ENCODE data around the gene GIPR. TPM values are rescaled to one million over a fixed set of nuclear protein-coding genes. Genes with fewer than 3 reads are reported as not detected.

The GIPR gene
- total and polyA plus RNA-seq, 2 of the 13 experiments (the other 11 are each of a cell fraction or from before 2014, with no cell fraction given) = 0.15 to 1.2 TPM

DNA sequence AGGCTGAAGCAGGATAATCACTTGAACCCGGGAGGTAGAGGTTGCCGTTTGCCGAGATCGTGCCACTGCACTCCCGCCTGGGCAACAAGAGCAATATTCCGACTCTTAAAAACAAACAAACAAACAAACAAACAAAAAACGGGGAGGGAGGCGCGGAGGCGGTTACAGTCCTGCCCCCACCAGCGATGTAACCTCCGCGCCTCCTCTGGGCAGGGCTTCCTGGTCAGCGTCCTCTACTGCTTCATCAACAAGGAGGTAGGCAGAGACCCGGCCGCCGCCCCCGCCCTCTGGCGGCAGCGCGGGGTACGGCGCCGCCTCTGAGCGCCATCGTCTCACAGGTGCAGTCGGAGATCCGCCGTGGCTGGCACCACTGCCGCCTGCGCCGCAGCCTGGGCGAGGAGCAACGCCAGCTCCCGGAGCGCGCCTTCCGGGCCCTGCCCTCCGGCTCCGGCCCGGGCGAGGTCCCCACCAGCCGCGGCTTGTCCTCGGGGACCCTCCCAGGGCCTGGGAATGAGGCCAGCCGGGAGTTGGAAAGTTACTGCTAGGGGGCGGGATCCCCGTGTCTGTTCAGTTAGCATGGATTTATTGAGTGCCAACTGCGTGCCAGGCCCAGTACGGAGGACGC lies 13.5 kb downstream of the GIPR start (continued):
- TF ChIP-seq RXRB (CRISPR knock-in tag; IDR thresholded peaks at IDR 0.05; ENCODE audit: borderline replicate concordance) (0 out of 2 replicates have a peak, but pooled peaks have one; percentile 41), SMC3 (IDR thresholded peaks at IDR 0.05; ENCODE audit: low read length) (peak; percentile 42; the same call in 1 of the 2 replicates), GATAD2A (CRISPR knock-in tag; IDR thresholded peaks at IDR 0.05) (peak; percentile 23; the same call in 1 of the 2 replicates), PHF8 (CRISPR knock-in tag; IDR thresholded peaks at IDR 0.05) (peak; percentile 52), TBL1XR1 (IDR thresholded peaks at IDR 0.05; ENCODE audit: borderline replicate concordance, low read length, partially characterized antibody) (peak; percentile 31), CEBPB (IDR thresholded peaks at IDR 0.05; ENCODE audit: borderline replicate concordance, low read depth, low read length) (no peak), ETV5 (CRISPR knock-in tag; IDR thresholded peaks at IDR 0.05; ENCODE audit: borderline replicate concordance) (peak; percentile 55), HDAC1 (CRISPR knock-in tag; IDR thresholded peaks at IDR 0.05) (peak; percentile 67), EHMT2 (IDR thresholded peaks at IDR 0.05; ENCODE audit: borderline replicate concordance, low read depth, low read length) (no peak), ZNF598 (CRISPR knock-in tag; IDR thresholded peaks at IDR 0.05; ENCODE audit: borderline replicate concordance) (no peak), ZNF589 (CRISPR knock-in tag; conservative IDR thresholded peaks at IDR 0.05) (0 out of 2 replicates have a peak, but pooled peaks have one; percentile 22), ZSCAN30 (CRISPR knock-in tag; IDR thresholded peaks at IDR 0.05) (no peak), MBD4 (IDR thresholded peaks at IDR 0.05; ENCODE audit: borderline replicate concordance, low read length) (no peak), ZNF772 (CRISPR knock-in tag; IDR thresholded peaks at IDR 0.05) (peak; percentile 72), IKZF4 (CRISPR knock-in tag; IDR thresholded peaks at IDR 0.05; ENCODE audit: borderline replicate concordance, low read depth, not compliant biosample characterization) (peak; percentile 28), ZNF317 (CRISPR knock-in tag; IDR thresholded peaks at IDR 0.05) (peak; percentile 73; the same call in 1 of the 2 replicates), TCF7 (IDR thresholded peaks at IDR 0.05; ENCODE audit: low read depth) (no peak), ZSCAN9 (CRISPR knock-in tag; IDR thresholded peaks at IDR 0.05; ENCODE audit: borderline replicate concordance) (no peak), ZNF83 (CRISPR knock-in tag; IDR thresholded peaks at IDR 0.05; ENCODE audit: borderline replicate concordance) (no peak), NFATC3 (CRISPR knock-in tag; IDR thresholded peaks at IDR 0.05) (no peak), ZNF205 (CRISPR knock-in tag; IDR thresholded peaks at IDR 0.05) (peak; percentile 100)
- TF ChIP-seq, protein P1, sequence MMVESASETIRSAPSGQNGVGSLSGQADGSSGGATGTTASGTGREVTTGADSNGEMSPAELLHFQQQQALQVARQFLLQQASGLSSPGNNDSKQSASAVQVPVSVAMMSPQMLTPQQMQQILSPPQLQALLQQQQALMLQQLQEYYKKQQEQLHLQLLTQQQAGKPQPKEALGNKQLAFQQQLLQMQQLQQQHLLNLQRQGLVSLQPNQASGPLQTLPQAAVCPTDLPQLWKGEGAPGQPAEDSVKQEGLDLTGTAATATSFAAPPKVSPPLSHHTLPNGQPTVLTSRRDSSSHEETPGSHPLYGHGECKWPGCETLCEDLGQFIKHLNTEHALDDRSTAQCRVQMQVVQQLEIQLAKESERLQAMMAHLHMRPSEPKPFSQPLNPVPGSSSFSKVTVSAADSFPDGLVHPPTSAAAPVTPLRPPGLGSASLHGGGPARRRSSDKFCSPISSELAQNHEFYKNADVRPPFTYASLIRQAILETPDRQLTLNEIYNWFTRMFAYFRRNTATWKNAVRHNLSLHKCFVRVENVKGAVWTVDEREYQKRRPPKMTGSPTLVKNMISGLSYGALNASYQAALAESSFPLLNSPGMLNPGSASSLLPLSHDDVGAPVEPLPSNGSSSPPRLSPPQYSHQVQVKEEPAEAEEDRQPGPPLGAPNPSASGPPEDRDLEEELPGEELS (CRISPR knock-in tag; IDR thresholded peaks at IDR 0.05) = peak; percentile 72
- TF ChIP-seq, protein P2, sequence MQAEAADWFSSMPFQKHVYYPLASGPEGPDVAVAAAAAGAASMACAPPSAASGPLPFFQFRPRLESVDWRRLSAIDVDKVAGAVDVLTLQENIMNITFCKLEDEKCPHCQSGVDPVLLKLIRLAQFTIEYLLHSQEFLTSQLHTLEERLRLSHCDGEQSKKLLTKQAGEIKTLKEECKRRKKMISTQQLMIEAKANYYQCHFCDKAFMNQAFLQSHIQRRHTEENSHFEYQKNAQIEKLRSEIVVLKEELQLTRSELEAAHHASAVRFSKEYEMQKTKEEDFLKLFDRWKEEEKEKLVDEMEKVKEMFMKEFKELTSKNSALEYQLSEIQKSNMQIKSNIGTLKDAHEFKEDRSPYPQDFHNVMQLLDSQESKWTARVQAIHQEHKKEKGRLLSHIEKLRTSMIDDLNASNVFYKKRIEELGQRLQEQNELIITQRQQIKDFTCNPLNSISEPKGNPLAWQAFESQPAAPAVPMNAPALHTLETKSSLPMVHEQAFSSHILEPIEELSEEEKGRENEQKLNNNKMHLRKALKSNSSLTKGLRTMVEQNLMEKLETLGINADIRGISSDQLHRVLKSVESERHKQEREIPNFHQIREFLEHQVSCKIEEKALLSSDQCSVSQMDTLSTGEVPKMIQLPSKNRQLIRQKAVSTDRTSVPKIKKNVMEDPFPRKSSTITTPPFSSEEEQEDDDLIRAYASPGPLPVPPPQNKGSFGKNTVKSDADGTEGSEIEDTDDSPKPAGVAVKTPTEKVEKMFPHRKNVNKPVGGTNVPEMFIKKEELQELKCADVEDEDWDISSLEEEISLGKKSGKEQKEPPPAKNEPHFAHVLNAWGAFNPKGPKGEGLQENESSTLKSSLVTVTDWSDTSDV (CRISPR knock-in tag; IDR thresholded peaks at IDR 0.05) = no peak
- TF ChIP-seq, protein P3, sequence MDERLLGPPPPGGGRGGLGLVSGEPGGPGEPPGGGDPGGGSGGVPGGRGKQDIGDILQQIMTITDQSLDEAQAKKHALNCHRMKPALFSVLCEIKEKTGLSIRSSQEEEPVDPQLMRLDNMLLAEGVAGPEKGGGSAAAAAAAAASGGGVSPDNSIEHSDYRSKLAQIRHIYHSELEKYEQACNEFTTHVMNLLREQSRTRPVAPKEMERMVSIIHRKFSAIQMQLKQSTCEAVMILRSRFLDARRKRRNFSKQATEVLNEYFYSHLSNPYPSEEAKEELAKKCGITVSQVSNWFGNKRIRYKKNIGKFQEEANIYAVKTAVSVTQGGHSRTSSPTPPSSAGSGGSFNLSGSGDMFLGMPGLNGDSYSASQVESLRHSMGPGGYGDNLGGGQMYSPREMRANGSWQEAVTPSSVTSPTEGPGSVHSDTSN (CRISPR knock-in tag; IDR thresholded peaks at IDR 0.05) = no peak
